Esophagus muscularis mucosa (tissue), 4 donors: ENCODE data around the gene LILRB3.

Source experiments
- CTCF ChIP-seq, 3 experiments: fragments of 200-600 bp in 2 of 3; fragments of 450-650 bp in 1 of 3; sonication (generic) in 2 of 3; IDR thresholded peaks; one replicate each; pipeline ENCODE4 v1.5.1; 2017 to 2019; ENCODE audit warnings: antibody characterized with exemption in 3 of 3, mild to moderate bottlenecking in 2 of 3, moderate library complexity in 1 of 3
- EP300 ChIP-seq: sonication (generic); formaldehyde crosslinking; IDR thresholded peaks from one replicate; pipeline ENCODE4 v1.6.1; 2017; ENCODE audit warnings: antibody characterized with exemption
- POLR2AphosphoS5 ChIP-seq, 2 donors: sonication (generic); formaldehyde crosslinking; IDR thresholded peaks; one replicate each; pipeline ENCODE4 v1.6.1; 2017; ENCODE audit warnings: antibody characterized with exemption in 2 of 2

DNA sequence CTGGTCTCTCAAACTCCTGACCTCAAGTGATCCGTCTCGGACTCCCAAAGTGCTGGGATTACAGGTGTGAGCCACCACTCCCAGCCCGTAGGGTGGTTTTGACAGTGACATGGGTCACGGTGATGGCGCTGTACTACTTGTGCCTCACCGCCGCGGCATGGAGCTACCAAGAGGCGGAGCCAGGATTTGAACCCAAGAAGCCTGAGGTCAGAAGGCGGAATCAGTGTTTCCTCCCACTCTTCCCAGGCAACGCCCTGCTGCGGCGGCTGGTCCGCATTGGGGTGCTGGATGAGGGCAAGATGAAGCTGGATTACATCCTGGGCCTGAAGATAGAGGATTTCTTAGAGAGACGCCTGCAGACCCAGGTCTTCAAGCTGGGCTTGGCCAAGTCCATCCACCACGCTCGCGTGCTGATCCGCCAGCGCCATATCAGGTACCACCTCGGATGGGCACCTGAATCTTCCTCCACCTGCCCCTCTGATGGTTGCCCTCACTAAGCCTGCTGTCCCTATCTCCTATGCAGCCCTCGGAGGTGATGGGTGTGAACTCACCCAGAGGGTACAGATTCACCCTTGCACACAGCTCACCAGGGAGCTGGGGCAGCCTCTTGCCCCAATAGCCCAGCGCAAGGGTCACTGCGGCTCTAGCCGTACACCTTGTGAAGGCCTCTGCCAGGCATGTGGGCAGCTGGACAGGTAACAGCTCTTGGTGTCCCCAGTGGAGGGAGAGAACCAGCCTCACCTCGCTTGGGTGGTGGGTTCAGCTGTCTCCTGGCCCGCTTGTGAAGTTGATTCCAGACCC is 16.6 kb downstream of the LILRB3 start:
- no peak for TF ChIP-seq CTCF (IDR thresholded peaks at IDR 0.05)
- no peak for TF ChIP-seq EP300
- TF ChIP-seq POLR2AphosphoS5 (IDR thresholded peaks at IDR 0.05): no peak
